CD4-positive, alpha-beta memory T cell (primary cell): ENCODE results near the gene EPHB2. TPM values are rescaled to one million over a fixed set of nuclear protein-coding genes. Genes with fewer than 3 reads are reported as not detected.

Experiments used
- CTCF ChIA-PET: fragments of 350-600 bp; sonication (Branson Sonifier 250); formaldehyde crosslinking; loops from one replicate; lab custom pipeline; 2021; ENCODE audit warnings: inconsistent platforms; ENCODE audit not compliant: partially characterized antibody; lab: Charles Lee
- POLR2A ChIA-PET: fragments of 350-600 bp; sonication (Branson Sonifier 250); formaldehyde crosslinking; loops from one replicate; lab custom pipeline; 2021; ENCODE audit not compliant: partially characterized antibody; lab: Charles Lee
- DNase-seq, 5 donors: peaks; one replicate each; pipeline versions ENCODE4 v3.0.0 to v3.0.0-alpha.2; 2020 to 2022; ENCODE audit warnings: mixed read lengths in 1 of 5
- H3K27ac ChIP-seq: one replicate; pipeline ENCODE4 v1.7.0; 2013; ENCODE audit warnings: low read depth, low read length
- H3K27me3 ChIP-seq: 2 replicates; pipeline ENCODE4 v1.7.0; 2013; ENCODE audit warnings: mild to moderate bottlenecking, low read length, moderate library complexity; ENCODE audit not compliant: insufficient read depth
- H3K36me3 ChIP-seq: 2 replicates; pipeline ENCODE4 v1.7.0; 2013; ENCODE audit warnings: mild to moderate bottlenecking, low read length, moderate library complexity; ENCODE audit not compliant: insufficient read depth
- H3K4me1 ChIP-seq: 2 replicates; pipeline ENCODE4 v1.7.0; 2013; ENCODE audit warnings: mild to moderate bottlenecking, low read length, moderate library complexity; ENCODE audit not compliant: insufficient read depth
- H3K4me3 ChIP-seq, 2 donors: one replicate each; pipeline ENCODE4 v1.7.0; 2013; ENCODE audit warnings: low read length in 2 of 2, mild to moderate bottlenecking in 1 of 2
- H3K9me3 ChIP-seq, 2 donors: one replicate each; pipeline ENCODE4 v1.7.0; 2013; ENCODE audit warnings: low read length in 2 of 2, control low read depth in 1 of 2; ENCODE audit not compliant: control insufficient read depth in 1 of 2
- H3K27ac Mint-ChIP-seq, 7 donors: one replicate each; pipeline ENCODE4 v1.8.0; 2020 to 2021; ENCODE audit warnings: mixed read lengths in 7 of 7, mild to moderate bottlenecking in 6 of 7, inconsistent platforms in 3 of 7, moderate library complexity in 3 of 7
- H3K27me3 Mint-ChIP-seq, 2 donors: one replicate each; pipeline ENCODE4 v1.8.0; 2020 to 2021; ENCODE audit warnings: mixed read lengths in 2 of 2
- H3K36me3 Mint-ChIP-seq, 2 donors: one replicate each; pipeline ENCODE4 v1.8.0; 2020 to 2021; ENCODE audit warnings: mixed read lengths in 2 of 2, inconsistent platforms in 1 of 2, mild to moderate bottlenecking in 1 of 2
- H3K4me1 Mint-ChIP-seq, 4 donors: one replicate each; pipeline ENCODE4 v1.8.0; 2020 to 2021; ENCODE audit warnings: mixed read lengths in 4 of 4, mild to moderate bottlenecking in 1 of 4
- H3K4me3 Mint-ChIP-seq, 8 donors: one replicate each; pipeline ENCODE4 v1.8.0; 2020 to 2021; ENCODE audit warnings: mixed read lengths in 8 of 8, mild to moderate bottlenecking in 7 of 8, moderate library complexity in 6 of 8, inconsistent platforms in 3 of 8
- H3K9me3 Mint-ChIP-seq, 8 donors: one replicate each; pipeline ENCODE4 v1.8.0; 2020 to 2021; ENCODE audit warnings: mixed read lengths in 8 of 8, mild to moderate bottlenecking in 5 of 8, inconsistent platforms in 3 of 8, moderate library complexity in 1 of 8
- intact Hi-C: fragments of 100-400 bp; cut with micrococcal nuclease; formaldehyde crosslinking; loops from one replicate; pipeline ENCODE4 v1.15.1; 2023
- polyA plus RNA-seq, 2 donors: library from polyadenylated mRNA; unstranded; fragments of 300-500 nt; fragmentation: Illumina TruSeq; gene quantifications; one replicate each; pipeline ENCODE4 v1.2.3, GENCODE V29; 2021
- total RNA-seq, 2 experiments: library from RNA; stranded (reverse); gene quantifications; one replicate each; pipeline ENCODE4 v1.2.3, GENCODE V29; 2021

The EPHB2 gene
- total and polyA plus RNA-seq, 4 experiments from 2014 or later = 0.35 to 0.36 TPM; not detected in 2

DNA sequence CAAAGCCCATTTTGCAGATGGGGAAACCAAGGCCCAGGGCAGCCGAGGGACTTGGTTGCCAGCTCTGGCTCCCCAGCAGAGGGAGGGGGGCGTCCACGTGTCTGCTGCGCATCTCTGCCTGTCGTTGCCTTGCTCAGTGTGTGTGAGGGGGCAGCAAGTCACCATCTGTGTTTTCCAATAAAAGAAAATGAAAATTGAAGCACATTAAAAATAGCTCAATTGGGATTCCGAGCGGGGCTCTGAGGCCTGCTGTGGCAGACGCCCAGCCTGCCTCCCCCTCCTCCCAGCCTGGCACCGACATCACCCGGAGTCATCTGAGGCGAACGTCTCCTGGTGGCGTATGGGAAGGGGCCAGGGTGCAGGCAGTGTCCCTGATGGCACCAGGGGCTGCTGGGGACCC, 51.2 kb downstream of the EPHB2 start:
- no peak for DNase-seq
- H3K27ac ChIP-seq = no peak overlapping the region
- H3K9me3 ChIP-seq = no peaks in the 10 kb centered on the region
- no peak overlapping the region for H3K27ac Mint-ChIP-seq
- no peaks in the 10 kb centered on the region for H3K27me3 ChIP-seq
- H3K36me3 Mint-ChIP-seq = no peaks in the 10 kb centered on the region
- intact Hi-C loops = no loop called here
- H3K4me1 Mint-ChIP-seq = no peaks in the 10 kb centered on the region
- H3K27me3 Mint-ChIP-seq = peaks cover 2 to 9% of the 10 kb centered on the region in 2 donors
- no peaks in the 10 kb centered on the region for H3K36me3 ChIP-seq
- CTCF ChIA-PET = no interaction called here
- POLR2A ChIA-PET = no interaction called here
- H3K4me3 Mint-ChIP-seq = no peak overlapping the region
- no peak overlapping the region for H3K4me3 ChIP-seq
- no peaks in the 10 kb centered on the region for H3K4me1 ChIP-seq
- H3K9me3 Mint-ChIP-seq = no peaks in the 10 kb centered on the region

GRCh38 chr1:22763487-22764200, 53.0 kb downstream of the EPHB2 start:
- Mint-ChIP-seq H3K36me3 (no peaks in the 10 kb centered on the region), H3K27ac (peak overlapping the region in 1 of 7 donors; percentile 19), H3K4me1 (no peaks in the 10 kb centered on the region), H3K9me3 (no peaks in the 10 kb centered on the region), H3K4me3 (no peak overlapping the region), H3K27me3 (peaks cover 2 to 9% of the 10 kb centered on the region in 2 donors)
- Histone ChIP-seq H3K9me3 (no peaks in the 10 kb centered on the region), H3K4me1 (no peaks in the 10 kb centered on the region), H3K36me3 (no peaks in the 10 kb centered on the region), H3K4me3 (no peak overlapping the region), H3K27me3 (no peaks in the 10 kb centered on the region), H3K27ac (no peak overlapping the region)
- intact Hi-C loops = no loop called here
- DNase-seq = no peak
- ChIA-PET CTCF (no interaction called here), POLR2A (no interaction called here)

- no peak overlapping the region for H3K27ac Mint-ChIP-seq
Measured at GRCh38 chr1:22767852-22768251, 57.2 kb downstream of the EPHB2 start.

GRCh38 chr1:22769932-22770331, 59.3 kb downstream of the EPHB2 start:
- no peak for DNase-seq
- no peak overlapping the region for H3K4me3 Mint-ChIP-seq
- intact Hi-C loops = no loop called here
- CTCF ChIA-PET = no interaction called here
- no peaks in the 10 kb centered on the region for H3K9me3 Mint-ChIP-seq
- Histone ChIP-seq H3K4me3 (no peak overlapping the region), H3K4me1 (no peaks in the 10 kb centered on the region), H3K36me3 (no peaks in the 10 kb centered on the region), H3K27me3 (no peaks in the 10 kb centered on the region), H3K27ac (no peak overlapping the region), H3K9me3 (no peaks in the 10 kb centered on the region)
- POLR2A ChIA-PET = no interaction called here
- no peak overlapping the region for H3K27ac Mint-ChIP-seq
- H3K36me3 Mint-ChIP-seq = no peaks in the 10 kb centered on the region
- no peaks in the 10 kb centered on the region for H3K4me1 Mint-ChIP-seq
- peaks cover 2 to 7% of the 10 kb centered on the region in 2 donors for H3K27me3 Mint-ChIP-seq

More at GRCh38 chr1:22767852-22768251, 57.2 kb downstream of the EPHB2 start:
- no peak overlapping the region for H3K4me3 ChIP-seq
- no peaks in the 10 kb centered on the region for H3K36me3 Mint-ChIP-seq
- no peaks in the 10 kb centered on the region for H3K27me3 ChIP-seq
- no peaks in the 10 kb centered on the region for H3K36me3 ChIP-seq
- CTCF ChIA-PET = no interaction called here
- intact Hi-C loops = no loop called here
- H3K4me1 Mint-ChIP-seq = no peaks in the 10 kb centered on the region
- H3K27me3 Mint-ChIP-seq = peaks cover 2 to 7% of the 10 kb centered on the region in 2 donors
- no peaks in the 10 kb centered on the region for H3K4me1 ChIP-seq
- H3K9me3 Mint-ChIP-seq = no peaks in the 10 kb centered on the region
- POLR2A ChIA-PET = no interaction called here
- H3K27ac ChIP-seq = no peak overlapping the region
- no peak for DNase-seq
- no peaks in the 10 kb centered on the region for H3K9me3 ChIP-seq
- no peak overlapping the region for H3K4me3 Mint-ChIP-seq

GRCh38 chr1:22772014-22772413, 61.4 kb downstream of the EPHB2 start:
- no peaks in the 10 kb centered on the region for H3K27me3 ChIP-seq
- H3K4me1 ChIP-seq = no peaks in the 10 kb centered on the region
- no peak overlapping the region for H3K4me3 ChIP-seq
- no peaks in the 10 kb centered on the region for H3K36me3 ChIP-seq
- Mint-ChIP-seq H3K4me1 (no peaks in the 10 kb centered on the region), H3K27ac (no peak overlapping the region), H3K4me3 (no peak overlapping the region), H3K27me3 (peaks cover 6 to 10% of the 10 kb centered on the region in 2 donors), H3K9me3 (no peaks in the 10 kb centered on the region), H3K36me3 (no peaks in the 10 kb centered on the region)
- POLR2A ChIA-PET = no interaction called here
- no peak overlapping the region for H3K27ac ChIP-seq
- CTCF ChIA-PET = no interaction called here
- intact Hi-C loops = no loop called here
- DNase-seq = no peak
- H3K9me3 ChIP-seq = no peaks in the 10 kb centered on the region

DNA sequence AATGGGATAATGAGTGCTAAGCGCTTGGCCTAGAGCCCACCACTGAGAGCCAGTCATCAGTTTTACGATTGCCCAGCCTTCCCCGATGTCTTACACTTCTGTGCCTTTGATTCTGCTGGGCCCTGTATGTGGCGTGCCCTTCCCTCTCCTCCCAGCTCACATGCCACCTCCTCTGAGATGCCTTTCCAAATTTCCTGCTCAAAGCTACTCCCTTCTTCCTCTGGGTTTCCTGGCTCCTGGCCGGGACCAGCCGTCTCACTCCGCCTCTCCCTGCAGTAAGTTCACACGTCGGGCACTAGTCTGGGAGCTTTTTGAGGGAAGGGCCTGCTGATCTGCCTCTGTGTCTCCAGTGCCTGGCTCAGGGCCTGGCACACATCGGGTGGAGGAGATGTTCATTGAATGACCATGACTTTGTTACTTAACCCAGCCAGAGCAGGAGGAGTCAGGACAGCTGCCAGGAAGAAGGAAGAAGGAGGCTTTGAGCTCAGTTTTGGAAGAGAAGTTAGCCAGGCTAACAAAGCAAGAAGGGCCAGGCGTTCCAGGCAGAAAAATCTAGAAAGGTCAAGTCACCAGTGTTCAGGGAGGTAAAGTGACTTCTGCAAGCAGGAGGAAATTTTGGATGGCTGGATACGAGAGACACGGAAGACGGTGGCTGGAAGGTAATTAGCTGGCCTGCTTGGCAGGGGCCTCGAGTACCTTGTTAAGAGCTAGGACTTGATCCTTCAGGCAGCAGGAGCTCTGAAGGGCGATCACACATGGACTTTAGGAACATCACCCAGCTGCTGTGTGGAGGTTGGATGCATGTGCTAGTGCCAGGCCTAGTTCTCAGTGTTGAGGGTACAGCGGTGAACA, 63.6 kb downstream of the EPHB2 start:
- H3K27ac Mint-ChIP-seq = no peak overlapping the region
- no peak overlapping the region for H3K4me3 Mint-ChIP-seq
- no peak for DNase-seq
- Histone ChIP-seq H3K4me3 (no peak overlapping the region), H3K27me3 (no peaks in the 10 kb centered on the region), H3K27ac (no peak overlapping the region), H3K36me3 (no peaks in the 10 kb centered on the region), H3K9me3 (no peaks in the 10 kb centered on the region), H3K4me1 (no peaks in the 10 kb centered on the region)
- peaks cover 6 to 18% of the 10 kb centered on the region in 2 donors for H3K27me3 Mint-ChIP-seq
- intact Hi-C loops = no loop called here
- POLR2A ChIA-PET = interaction anchor here (0.7 kb wide), 1 partner anchor 330 kb away, joined by 3 read pairs; no protein-coding TSS in a partner anchor
- H3K36me3 Mint-ChIP-seq = no peaks in the 10 kb centered on the region
- CTCF ChIA-PET = no interaction called here
- H3K4me1 Mint-ChIP-seq = no peaks in the 10 kb centered on the region
- H3K9me3 Mint-ChIP-seq = no peaks in the 10 kb centered on the region

DNA sequence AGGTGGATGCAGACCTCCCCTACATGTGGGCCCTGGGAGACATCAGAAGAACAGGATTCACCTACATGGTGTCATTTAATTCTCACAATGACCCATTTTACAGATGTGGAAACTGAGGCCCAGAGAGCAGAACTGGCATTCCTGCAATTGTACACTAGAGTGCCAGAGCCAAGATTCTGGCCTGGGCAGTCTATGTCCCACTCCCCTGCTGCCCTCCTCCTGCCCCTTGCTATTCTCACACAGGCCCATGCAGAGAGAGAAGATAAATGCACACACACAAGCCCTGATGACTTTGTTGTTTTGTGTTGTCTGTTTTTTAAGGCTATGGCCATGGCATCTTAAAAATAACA, 64.2 kb downstream of the EPHB2 start:
- Histone ChIP-seq H3K9me3 (no peaks in the 10 kb centered on the region), H3K4me1 (no peaks in the 10 kb centered on the region), H3K27me3 (no peaks in the 10 kb centered on the region), H3K27ac (no peak overlapping the region), H3K36me3 (no peaks in the 10 kb centered on the region), H3K4me3 (no peak overlapping the region)
- Mint-ChIP-seq H3K27ac (no peak overlapping the region), H3K9me3 (no peaks in the 10 kb centered on the region), H3K36me3 (no peaks in the 10 kb centered on the region), H3K4me3 (no peak overlapping the region), H3K27me3 (peaks cover 7 to 23% of the 10 kb centered on the region in 2 donors), H3K4me1 (no peaks in the 10 kb centered on the region)
- intact Hi-C loops = no loop called here
- DNase-seq = no peak
- ChIA-PET POLR2A (no interaction called here), CTCF (no interaction called here)
